Left ventricle myocardium inferior (tissue), 1 donor: Measurements from ENCODE around the gene UNG. TPM values are rescaled to one million over a fixed set of nuclear protein-coding genes. Genes with fewer than 3 reads are reported as not detected.

Experiments used
- DNase-seq: peaks from one replicate; pipeline ENCODE4 v3.0.0-alpha.2; 2020
- H3K27ac ChIP-seq: fragments of 200-600 bp; replicated peaks from 2 replicates; pipeline ENCODE4 v1.8.0; 2021
- H3K27me3 ChIP-seq: fragments of 200-600 bp; 2 replicates; pipeline ENCODE4 v1.8.0; 2021; ENCODE audit warnings: low read depth
- H3K36me3 ChIP-seq: fragments of 200-600 bp; 2 replicates; pipeline ENCODE4 v1.8.0; 2021
- H3K4me1 ChIP-seq: fragments of 200-600 bp; 2 replicates; pipeline ENCODE4 v1.8.0; 2021
- H3K4me3 ChIP-seq: fragments of 200-600 bp; 2 replicates; pipeline ENCODE4 v1.8.0; 2021; ENCODE audit warnings: mild to moderate bottlenecking, moderate library complexity
- H3K9me3 ChIP-seq: fragments of 200-600 bp; replicated peaks from 2 replicates; pipeline ENCODE4 v1.8.0; 2021
- CTCF ChIP-seq: fragments of 200-600 bp; IDR thresholded peaks from 2 replicates; pipeline ENCODE4 v1.8.0; 2021; ENCODE audit warnings: antibody characterized with exemption, mild to moderate bottlenecking, borderline replicate concordance
- intact Hi-C: fragments of 100-400 bp; cut with micrococcal nuclease; formaldehyde crosslinking; loops from one replicate; pipeline ENCODE4 v1.11.0; 2022
- total RNA-seq: library from RNA; stranded (reverse); fragmentation: NEBNext Ultra II Directional; extraction: Animal tissue kit (Norgen Biotek cat#: 25700); gene quantifications from one replicate; pipeline ENCODE4 v1.2.1, GENCODE V29; 2021
- donor health status: DM: no; HTN: yes; CAD: no; lungs with severe emphysema.

UNG gene
- total RNA-seq, 1 donor from 2014 or later = 24.6 TPM

- Histone ChIP-seq H3K27ac (peak overlapping the region; percentile 93), H3K36me3 (peaks cover 9% of the 10 kb centered on the region), H3K9me3 (no peaks in the 10 kb centered on the region), H3K4me3 (peak overlapping the region; percentile 78), H3K27me3 (no peaks in the 10 kb centered on the region), H3K4me1 (peaks cover 83% of the 10 kb centered on the region)
- TF ChIP-seq CTCF = peak; percentile 9
- intact Hi-C loops = no loop called here
- DNase-seq = peak; percentile 88
Measured at GRCh38 chr12:109154451-109155438, 57.3 kb downstream of the UNG start.

- H3K36me3 ChIP-seq = no peaks in the 10 kb centered on the region
- no peak for TF ChIP-seq CTCF
- H3K9me3 ChIP-seq = no peaks in the 10 kb centered on the region
- no peak for DNase-seq
- H3K27me3 ChIP-seq = no peaks in the 10 kb centered on the region
- H3K4me1 ChIP-seq = peaks cover 84% of the 10 kb centered on the region
- intact Hi-C loops = no loop called here
- H3K27ac ChIP-seq = peak overlapping the region; percentile 93
- H3K4me3 ChIP-seq = no peak overlapping the region
Measured at GRCh38 chr12:109156036-109156435, 58.6 kb downstream of the UNG start.

GRCh38 chr12:109156586-109156985, 59.2 kb downstream of the UNG start:
- Histone ChIP-seq H3K27me3 (no peaks in the 10 kb centered on the region), H3K9me3 (no peaks in the 10 kb centered on the region), H3K27ac (peak overlapping the region; percentile 93), H3K4me3 (no peak overlapping the region), H3K36me3 (no peaks in the 10 kb centered on the region), H3K4me1 (peaks cover 89% of the 10 kb centered on the region)
- intact Hi-C loops = no loop called here
- DNase-seq = no peak
- TF ChIP-seq CTCF = no peak

- no peak overlapping the region for H3K4me3 ChIP-seq
- no peaks in the 10 kb centered on the region for H3K9me3 ChIP-seq
- peaks cover 94% of the 10 kb centered on the region for H3K4me1 ChIP-seq
- H3K27ac ChIP-seq = peak overlapping the region; percentile 93
- H3K36me3 ChIP-seq = peaks cover 4% of the 10 kb centered on the region
- H3K27me3 ChIP-seq = no peaks in the 10 kb centered on the region
- intact Hi-C loops = no loop called here
- DNase-seq = no peak
- no peak for TF ChIP-seq CTCF
Measured at GRCh38 chr12:109157986-109158385, 60.6 kb downstream of the UNG start.

GRCh38 chr12:109160433-109160832, 63.0 kb downstream of the UNG start:
- intact Hi-C loops = no loop called here
- peak overlapping the region; percentile 4 for H3K4me3 ChIP-seq

More at GRCh38 chr12:109160433-109160832, 63.0 kb downstream of the UNG start:
- Histone ChIP-seq H3K4me1 (peaks cover 88% of the 10 kb centered on the region), H3K27me3 (no peaks in the 10 kb centered on the region), H3K9me3 (no peaks in the 10 kb centered on the region), H3K36me3 (peaks cover 11% of the 10 kb centered on the region), H3K27ac (peak overlapping the region; percentile 93)
- DNase-seq = peak; percentile 21
- TF ChIP-seq CTCF = no peak

Other genes with a start within 250 kb of the UNG start
- 30.1 TPM for gene SSH1, start 240.0 kb upstream of the UNG start, total RNA-seq
- gene DAO, start 217.5 kb upstream of the UNG start, total RNA-seq = not detected
- 2.6 TPM for gene SVOP, start 76.5 kb upstream of the UNG start, total RNA-seq
- gene USP30, start 45.0 kb upstream of the UNG start, total RNA-seq = 12.1 TPM
- 6.5 TPM for gene ALKBH2, start 4.1 kb upstream of the UNG start, total RNA-seq
- gene ACACB, start 19.0 kb downstream of the UNG start, total RNA-seq = 123 TPM
- gene FOXN4, start 211.7 kb downstream of the UNG start, total RNA-seq = not detected